Tibial artery (tissue), 4 donors: ENCODE results near the gene FAM117A.

Source experiments
- DNase-seq, 2 donors: peaks; one replicate each; pipeline ENCODE4 v3.0.0-alpha.2; 2019
- H3K27ac ChIP-seq, 2 donors: fragments of 200-600 bp; sonication (generic) in 1 of 2; 1 replicate in 1 of 2; 2 replicates in 1 of 2; pipeline ENCODE4 v1.5.1; 2018 to 2019; ENCODE audit warnings: mild to moderate bottlenecking in 1 of 2
- H3K27me3 ChIP-seq, 2 donors: fragments of 200-600 bp; sonication (generic) in 1 of 2; one replicate each; pipeline versions ENCODE4 v1.5.1 to v1.6.0; 2016 to 2019
- H3K36me3 ChIP-seq, 3 donors: fragments of 200-600 bp; sonication (generic) in 2 of 3; one replicate each; pipeline ENCODE4 v1.5.1; 2016 to 2019; ENCODE audit warnings: mild to moderate bottlenecking in 2 of 3
- H3K4me1 ChIP-seq, 4 donors: fragments of 200-600 bp; sonication (generic) in 2 of 4; 1 replicate in 3 of 4; 2 replicates in 1 of 4; pipeline ENCODE4 v1.5.1; 2016 to 2019
- H3K4me3 ChIP-seq, 2 donors: fragments of 200-600 bp; sonication (generic) in 1 of 2; 1 replicate in 1 of 2; 2 replicates in 1 of 2; pipeline ENCODE4 v1.5.1; 2018 to 2019; ENCODE audit warnings: mild to moderate bottlenecking in 2 of 2
- H3K9me3 ChIP-seq, 3 donors: fragments of 200-600 bp; sonication (generic) in 1 of 3; one replicate each; pipeline ENCODE4 v1.5.1; 2016 to 2019
- intact Hi-C: fragments of 100-400 bp; cut with DNase I; formaldehyde crosslinking; loops from one replicate; pipeline ENCODE4 v1.15.0; 2023; ENCODE audit warnings: low total_unique reads
- TF ChIP-seq, protein P1 (sequence below), 2 experiments: fragments of 200-600 bp in 1 of 2; fragments of 450-650 bp in 1 of 2; IDR thresholded peaks; one replicate each; pipeline ENCODE4 v1.5.1; 2017 to 2019; ENCODE audit warnings: antibody characterized with exemption in 2 of 2, mild to moderate bottlenecking in 1 of 2, moderate library complexity in 1 of 2

FAM117A gene

GRCh38 chr17:49694847-49695697 lies 68.9 kb downstream of the FAM117A start:
- Histone ChIP-seq H3K9me3 (no peaks in the 10 kb centered on the region), H3K27ac (peak overlapping the region; percentile 86 to 90), H3K4me3 (no peak overlapping the region), H3K36me3 (peaks cover 2 to 5% (median 4%) of the 10 kb centered on the region in 3 donors), H3K4me1 (peaks cover 0 to 72% (median 38%) of the 10 kb centered on the region in 4 donors), H3K27me3 (no peaks in the 10 kb centered on the region)
- DNase-seq = peak in 1 of 2 donors; percentile 64
- intact Hi-C loops = loop anchor here (2.0 kb wide), 1 partner anchor 124 kb away; no protein-coding TSS in a partner anchor
- TF ChIP-seq, protein P1, sequence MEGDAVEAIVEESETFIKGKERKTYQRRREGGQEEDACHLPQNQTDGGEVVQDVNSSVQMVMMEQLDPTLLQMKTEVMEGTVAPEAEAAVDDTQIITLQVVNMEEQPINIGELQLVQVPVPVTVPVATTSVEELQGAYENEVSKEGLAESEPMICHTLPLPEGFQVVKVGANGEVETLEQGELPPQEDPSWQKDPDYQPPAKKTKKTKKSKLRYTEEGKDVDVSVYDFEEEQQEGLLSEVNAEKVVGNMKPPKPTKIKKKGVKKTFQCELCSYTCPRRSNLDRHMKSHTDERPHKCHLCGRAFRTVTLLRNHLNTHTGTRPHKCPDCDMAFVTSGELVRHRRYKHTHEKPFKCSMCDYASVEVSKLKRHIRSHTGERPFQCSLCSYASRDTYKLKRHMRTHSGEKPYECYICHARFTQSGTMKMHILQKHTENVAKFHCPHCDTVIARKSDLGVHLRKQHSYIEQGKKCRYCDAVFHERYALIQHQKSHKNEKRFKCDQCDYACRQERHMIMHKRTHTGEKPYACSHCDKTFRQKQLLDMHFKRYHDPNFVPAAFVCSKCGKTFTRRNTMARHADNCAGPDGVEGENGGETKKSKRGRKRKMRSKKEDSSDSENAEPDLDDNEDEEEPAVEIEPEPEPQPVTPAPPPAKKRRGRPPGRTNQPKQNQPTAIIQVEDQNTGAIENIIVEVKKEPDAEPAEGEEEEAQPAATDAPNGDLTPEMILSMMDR (IDR thresholded peaks at IDR 0.05) = peak; percentile 94 to 98

DNA sequence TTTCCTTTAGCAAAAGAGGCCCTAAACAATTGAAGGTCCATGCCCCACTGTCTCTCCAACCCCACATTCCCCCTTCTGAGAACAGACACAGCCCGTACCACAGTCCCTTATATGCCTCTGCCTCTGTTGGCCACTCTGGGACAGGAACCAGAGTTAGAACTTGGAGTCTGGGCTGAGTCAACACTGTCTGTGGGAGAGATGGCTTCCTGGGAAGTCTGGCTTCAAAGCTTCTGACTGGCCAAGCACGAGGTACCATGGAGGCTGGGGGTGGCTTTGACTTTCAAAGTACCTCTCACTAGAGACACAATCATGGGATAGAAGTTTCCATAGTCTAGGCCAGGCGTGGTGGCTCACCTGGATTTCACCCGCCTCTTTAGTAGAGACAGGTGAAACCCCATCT lies 71.2 kb downstream of the FAM117A start:
- Histone ChIP-seq H3K4me3 (no peak overlapping the region), H3K4me1 (peaks cover 0 to 81% (median 56%) of the 10 kb centered on the region in 4 donors), H3K9me3 (no peaks in the 10 kb centered on the region), H3K27me3 (no peaks in the 10 kb centered on the region), H3K36me3 (no peaks in the 10 kb centered on the region), H3K27ac (peak overlapping the region; percentile 86 to 90)
- DNase-seq = no peak
- intact Hi-C loops = no loop called here
- TF ChIP-seq, protein P1 (IDR thresholded peaks at IDR 0.05) = no peak

GRCh38 chr17:49691677-49692191 lies 72.2 kb downstream of the FAM117A start:
- TF ChIP-seq, protein P1 (IDR thresholded peaks at IDR 0.05) = no peak
- Histone ChIP-seq H3K4me3 (peak overlapping the region; percentile 5 to 12), H3K27me3 (no peaks in the 10 kb centered on the region), H3K4me1 (peaks cover 0 to 85% (median 57%) of the 10 kb centered on the region in 4 donors), H3K9me3 (no peaks in the 10 kb centered on the region), H3K27ac (peak overlapping the region; percentile 86 to 90), H3K36me3 (no peaks in the 10 kb centered on the region)
- DNase-seq = no peak
- intact Hi-C loops = no loop called here

DNA sequence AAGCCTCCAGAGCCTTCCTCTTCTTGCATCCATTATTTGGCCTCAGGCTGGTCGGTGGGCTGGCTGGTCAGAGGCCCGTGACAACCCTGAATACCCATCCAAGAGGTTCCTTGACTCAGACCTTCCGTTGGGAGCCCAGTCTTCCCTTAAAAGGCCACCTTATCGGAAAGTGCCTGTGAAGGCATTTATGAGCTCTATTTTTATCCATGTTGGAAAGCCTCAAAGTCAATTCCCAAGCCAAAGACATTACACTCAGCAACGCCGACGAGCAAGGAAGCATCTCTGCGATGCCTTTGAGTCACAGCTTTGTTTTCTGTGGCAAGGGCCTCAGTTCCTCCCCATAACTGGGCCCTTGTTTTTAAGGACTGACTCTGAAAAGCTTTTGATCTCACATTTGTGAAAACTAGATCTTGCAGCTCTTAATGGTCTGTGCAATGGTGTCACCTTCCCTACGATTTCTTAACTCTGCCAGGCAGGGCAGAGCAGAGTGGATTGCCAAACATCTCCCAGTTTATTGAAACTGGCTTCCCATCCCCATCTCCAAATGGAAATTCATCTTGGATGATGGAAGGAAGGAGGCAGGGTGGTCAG lies 72.8 kb downstream of the FAM117A start:
- Histone ChIP-seq H3K36me3 (no peaks in the 10 kb centered on the region), H3K4me3 (peak overlapping the region; percentile 5 to 12), H3K27ac (peak overlapping the region; percentile 86 to 90), H3K27me3 (no peaks in the 10 kb centered on the region), H3K9me3 (no peaks in the 10 kb centered on the region), H3K4me1 (peaks cover 0 to 79% (median 54%) of the 10 kb centered on the region in 4 donors)
- intact Hi-C loops = no loop called here
- peak; percentile 81 to 92 for DNase-seq
- TF ChIP-seq, protein P1 (IDR thresholded peaks at IDR 0.05) = no peak

GRCh38 chr17:49690256-49690655 lies 73.7 kb downstream of the FAM117A start:
- intact Hi-C loops = no loop called here
- Histone ChIP-seq H3K27ac (peak overlapping the region; percentile 86 to 90), H3K4me1 (peaks cover 0 to 71% (median 47%) of the 10 kb centered on the region in 4 donors)

More at GRCh38 chr17:49690256-49690655, 73.7 kb downstream of the FAM117A start:
- TF ChIP-seq, protein P1 (IDR thresholded peaks at IDR 0.05) = no peak
- Histone ChIP-seq H3K27me3 (no peaks in the 10 kb centered on the region), H3K9me3 (no peaks in the 10 kb centered on the region), H3K36me3 (no peaks in the 10 kb centered on the region), H3K4me3 (no peak overlapping the region)
- no peak for DNase-seq
